ENCODE measurements around the gene DNAAF5. TPM values are rescaled to one million over a fixed set of nuclear protein-coding genes. Genes with fewer than 3 reads are reported as not detected.
"Not testable (repeated sequence)": the region's sequence is repeated elsewhere in the genome, so short reads cannot be mapped to it uniquely, and the experiment has no call there.

DNAAF5 gene
- total and polyA plus RNA-seq, 9 donors: 14.3 to 28.4 (median 26.2) TPM

DNA sequence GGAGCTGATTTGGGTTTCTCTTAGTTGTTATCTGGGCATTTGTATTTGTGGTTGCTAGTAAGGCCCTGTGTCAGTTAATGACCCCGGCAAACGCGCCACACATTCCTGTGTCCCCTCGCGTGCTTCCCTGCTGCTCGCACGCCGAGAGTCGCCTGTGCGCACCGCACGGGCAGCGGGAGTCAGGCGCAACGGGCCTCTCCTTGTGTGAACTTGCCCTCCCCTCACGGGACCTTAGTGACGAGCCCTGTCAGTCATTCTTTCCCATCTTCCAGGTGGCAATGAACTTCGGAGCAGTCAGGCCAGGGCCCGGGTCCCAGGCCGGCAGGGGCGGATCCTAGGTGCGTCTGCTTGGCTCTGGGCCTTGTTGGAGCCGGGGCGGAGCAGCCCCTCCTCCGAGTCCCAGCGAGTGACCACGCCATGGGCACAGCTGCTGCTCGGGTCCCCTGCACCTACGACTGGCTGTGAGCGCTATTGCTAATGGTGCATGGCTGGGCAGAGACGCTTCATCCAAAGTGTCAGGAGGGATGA, 13.0 kb downstream of the DNAAF5 start:
- H3K4me3 ChIP-seq (ENCODE audit: low read length): no peak overlapping the region
- WGBS (ENCODE audit: insufficient coverage): 93% methylated on average over 31 of the region's 31 CpGs
- peaks cover 3% of the 10 kb centered on the region for H3K9me3 ChIP-seq (replicated peaks; ENCODE audit: control insufficient read depth, low read depth, low read length)
- DNase-seq: no peak
- H3K4me1 ChIP-seq (ENCODE audit: control insufficient read depth, insufficient read depth, low read length): peaks cover 4% of the 10 kb centered on the region
- no peak overlapping the region for H3K27ac ChIP-seq (ENCODE audit: low read length)
- H3K36me3 ChIP-seq (ENCODE audit: control insufficient read depth, insufficient read depth, low read length): peaks cover 41% of the 10 kb centered on the region
- H3K27me3 ChIP-seq (ENCODE audit: control insufficient read depth, insufficient read depth, low read length): no peaks in the 10 kb centered on the region

DNA sequence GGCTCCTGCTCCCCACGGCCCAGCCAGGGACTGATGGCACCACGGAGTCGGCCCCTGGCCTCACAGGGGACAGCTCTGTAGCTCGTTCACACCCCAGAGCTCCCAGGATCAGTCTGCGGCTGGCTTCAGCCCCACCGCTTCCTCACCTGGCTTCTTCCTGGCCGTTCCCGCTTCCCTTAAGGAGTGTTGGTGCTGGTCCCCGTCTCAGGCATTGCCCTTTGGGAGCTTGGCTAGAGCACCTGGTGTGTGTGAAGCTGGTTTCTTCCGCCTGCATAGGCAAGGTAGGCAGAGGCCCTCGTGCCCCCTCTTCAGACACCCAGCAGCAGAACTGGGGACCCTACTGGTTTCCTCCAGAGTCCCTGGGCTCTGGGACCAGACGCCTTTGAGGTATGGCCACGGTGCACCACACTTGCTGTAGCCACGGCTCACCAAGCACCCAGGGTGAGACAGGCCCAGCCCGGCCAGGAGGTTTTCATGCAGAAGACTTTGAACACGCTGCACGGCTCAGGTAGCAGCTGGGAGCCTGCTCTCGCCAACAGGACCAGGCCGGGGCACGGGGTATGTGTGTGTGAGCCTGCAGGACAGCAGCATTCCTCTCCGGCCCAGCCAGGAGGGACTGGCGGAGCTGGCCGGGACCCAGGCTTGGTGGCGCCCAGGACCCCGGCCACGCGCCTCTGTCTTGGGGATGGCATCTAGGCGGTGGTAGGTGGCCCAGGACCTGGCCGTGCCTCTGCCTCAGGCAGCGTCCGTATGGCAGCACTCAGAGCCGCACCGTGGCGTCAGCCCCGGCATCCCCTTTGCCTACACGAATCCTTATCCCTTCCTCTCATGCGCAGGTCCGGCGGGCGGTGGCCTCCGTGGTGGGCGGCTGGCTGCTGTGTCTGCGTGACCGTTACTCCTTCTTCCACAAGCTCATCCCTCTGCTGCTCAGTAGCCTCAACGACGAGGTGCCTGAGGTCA, 13.8 kb downstream of the DNAAF5 start:
- peaks cover 46% of the 10 kb centered on the region for H3K36me3 ChIP-seq (ENCODE audit: control insufficient read depth, insufficient read depth, low read length)
- no peak overlapping the region for H3K4me3 ChIP-seq (ENCODE audit: low read length)
- no peak overlapping the region for H3K27ac ChIP-seq (ENCODE audit: low read length)
- 93% methylated on average over 33 of the region's 46 CpGs for WGBS (ENCODE audit: insufficient coverage)
- no peaks in the 10 kb centered on the region for H3K27me3 ChIP-seq (ENCODE audit: control insufficient read depth, insufficient read depth, low read length)
- H3K9me3 ChIP-seq (replicated peaks; ENCODE audit: control insufficient read depth, low read depth, low read length): peaks cover 1% of the 10 kb centered on the region
- H3K4me1 ChIP-seq (ENCODE audit: control insufficient read depth, insufficient read depth, low read length): peaks cover 4% of the 10 kb centered on the region
- DNase-seq: no peak

DNA sequence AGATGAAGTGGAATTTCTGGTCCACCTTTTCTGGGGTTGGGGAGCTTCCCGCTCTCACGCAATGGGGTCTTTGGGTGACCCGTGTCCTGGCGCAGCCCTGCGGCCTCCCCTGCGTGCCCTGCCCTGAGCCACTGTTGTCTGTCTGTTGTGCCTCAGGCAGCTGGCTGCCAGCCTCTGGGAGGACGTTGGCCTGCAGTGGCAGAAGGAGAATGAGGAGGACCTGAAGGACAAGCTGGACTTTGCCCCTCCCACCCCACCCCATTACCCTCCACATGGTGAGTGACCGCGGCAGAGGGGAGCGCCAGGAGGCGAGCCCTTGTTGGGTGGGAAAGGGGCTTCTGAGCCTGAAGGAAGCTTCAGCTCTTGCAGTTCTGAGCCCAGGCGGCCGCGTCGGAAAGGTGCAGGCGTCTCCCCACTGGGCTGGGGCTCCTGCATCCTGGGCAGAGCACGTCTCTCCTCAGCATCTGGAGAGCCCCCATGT, 14.7 kb downstream of the DNAAF5 start:
- Histone ChIP-seq H3K9me3 (replicated peaks; ENCODE audit: control insufficient read depth, low read depth, low read length) (no peaks in the 10 kb centered on the region), H3K4me1 (ENCODE audit: control insufficient read depth, insufficient read depth, low read length) (peaks cover 4% of the 10 kb centered on the region), H3K36me3 (ENCODE audit: control insufficient read depth, insufficient read depth, low read length) (peaks cover 51% of the 10 kb centered on the region), H3K4me3 (ENCODE audit: low read length) (no peak overlapping the region), H3K27ac (ENCODE audit: low read length) (no peak overlapping the region), H3K27me3 (ENCODE audit: control insufficient read depth, insufficient read depth, low read length) (no peaks in the 10 kb centered on the region)
- 95% methylated on average over 4 of the region's 17 CpGs for WGBS (ENCODE audit: insufficient coverage)
- no peak for DNase-seq

DNA sequence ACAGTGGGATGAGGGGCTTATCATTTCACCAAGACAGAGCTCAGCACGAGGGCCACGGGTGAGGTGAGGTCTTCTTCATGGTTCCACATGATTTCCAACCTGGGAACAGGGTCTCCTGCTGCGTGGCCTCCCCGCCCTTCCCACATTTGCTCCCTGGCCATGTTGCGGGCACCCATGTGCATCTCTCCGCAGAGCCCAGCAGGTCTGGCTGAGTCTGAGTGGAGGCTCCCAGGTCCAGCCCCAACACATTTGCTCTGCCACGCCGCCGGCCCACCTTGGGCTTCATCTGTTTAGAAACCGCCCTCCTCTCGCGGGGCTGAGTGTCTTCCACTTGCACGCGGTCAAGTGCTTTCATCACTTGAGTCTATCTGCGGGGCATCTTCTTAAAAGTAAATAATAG, 15.4 kb downstream of the DNAAF5 start:
- Histone ChIP-seq H3K4me1 (ENCODE audit: control insufficient read depth, insufficient read depth, low read length) (peaks cover 4% of the 10 kb centered on the region), H3K27ac (ENCODE audit: low read length) (no peak overlapping the region), H3K4me3 (ENCODE audit: low read length) (no peak overlapping the region), H3K9me3 (replicated peaks; ENCODE audit: control insufficient read depth, low read depth, low read length) (no peaks in the 10 kb centered on the region), H3K27me3 (ENCODE audit: control insufficient read depth, insufficient read depth, low read length) (no peaks in the 10 kb centered on the region), H3K36me3 (ENCODE audit: control insufficient read depth, insufficient read depth, low read length) (peaks cover 52% of the 10 kb centered on the region)
- DNase-seq: no peak
- 89% methylated on average over 15 of the region's 15 CpGs for WGBS (ENCODE audit: insufficient coverage)

DNA sequence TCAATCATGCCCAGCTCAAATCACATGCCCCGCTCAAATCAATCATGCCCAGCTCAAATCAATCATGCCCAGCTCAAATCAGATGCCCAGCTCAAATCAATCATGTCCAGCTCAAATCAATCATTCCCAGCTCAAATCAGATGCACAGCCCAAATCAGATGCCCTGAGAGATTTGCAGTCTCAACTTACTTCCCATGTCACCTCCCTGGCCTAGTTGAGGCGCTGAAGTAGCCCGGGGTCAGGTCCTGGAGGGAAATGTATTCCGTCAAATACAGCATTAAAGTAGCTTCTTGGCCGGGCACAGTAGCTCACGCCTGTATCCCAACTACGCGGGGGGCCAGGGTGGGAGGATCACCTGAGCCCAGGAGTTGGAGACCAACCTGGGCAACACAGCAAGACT, 16.3 kb downstream of the DNAAF5 start:
- Histone ChIP-seq H3K4me1 (ENCODE audit: control insufficient read depth, insufficient read depth, low read length) (peaks cover 4% of the 10 kb centered on the region), H3K27ac (ENCODE audit: low read length) (no peak overlapping the region), H3K27me3 (ENCODE audit: control insufficient read depth, insufficient read depth, low read length) (no peaks in the 10 kb centered on the region), H3K4me3 (ENCODE audit: low read length) (no peak overlapping the region), H3K9me3 (replicated peaks; ENCODE audit: control insufficient read depth, low read depth, low read length) (no peaks in the 10 kb centered on the region), H3K36me3 (ENCODE audit: control insufficient read depth, insufficient read depth, low read length) (peaks cover 56% of the 10 kb centered on the region)
- 100% methylated on average over 4 of the region's 8 CpGs for WGBS (ENCODE audit: insufficient coverage)
- DNase-seq: no peak

DNA sequence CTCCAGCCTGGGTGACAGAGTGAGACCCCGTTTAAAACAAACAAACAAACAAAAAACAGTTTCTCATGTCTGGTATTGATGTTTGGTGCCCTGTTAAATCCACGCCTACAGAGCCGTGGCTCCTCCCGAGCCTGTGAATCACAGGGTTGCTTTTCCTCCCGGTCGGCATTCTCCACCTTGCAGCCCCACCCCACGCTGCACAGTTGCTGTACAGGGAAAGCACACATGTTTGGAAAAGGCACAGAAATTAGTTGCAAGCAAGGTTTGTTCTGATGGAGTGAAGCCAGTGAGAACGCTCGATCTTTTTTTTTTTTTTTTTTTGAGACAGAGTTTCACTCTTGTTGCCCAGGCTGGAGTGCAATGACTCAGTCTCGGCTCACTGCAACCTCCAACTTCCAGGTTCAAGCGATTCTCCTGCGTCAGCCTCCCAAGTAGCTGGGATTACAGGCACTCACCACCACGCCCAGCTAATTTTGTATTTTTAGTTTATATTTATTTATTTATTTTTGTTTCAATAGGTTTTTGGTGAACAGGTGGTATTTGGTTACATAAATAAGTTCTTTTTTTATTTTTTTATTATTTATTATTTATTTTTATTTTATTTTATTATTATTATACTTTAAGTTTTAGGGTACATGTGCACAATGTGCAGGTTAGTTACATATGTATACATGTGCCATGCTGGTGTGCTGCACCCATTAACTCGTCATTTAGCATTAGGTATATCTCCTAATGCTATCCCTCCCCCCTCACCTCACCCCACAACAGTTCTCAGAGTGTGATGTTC, 17.0 kb downstream of the DNAAF5 start:
- not testable (repeated sequence) for H3K27ac ChIP-seq (ENCODE audit: low read length); H3K4me3 ChIP-seq (ENCODE audit: low read length); H3K9me3 ChIP-seq (replicated peaks; ENCODE audit: control insufficient read depth, low read depth, low read length); H3K27me3 ChIP-seq (ENCODE audit: control insufficient read depth, insufficient read depth, low read length); DNase-seq; H3K4me1 ChIP-seq (ENCODE audit: control insufficient read depth, insufficient read depth, low read length)
- 90% methylated on average over 3 of the region's 14 CpGs for WGBS (ENCODE audit: insufficient coverage)
- peaks cover 56% of the 10 kb centered on the region for H3K36me3 ChIP-seq (ENCODE audit: control insufficient read depth, insufficient read depth, low read length)

DNA sequence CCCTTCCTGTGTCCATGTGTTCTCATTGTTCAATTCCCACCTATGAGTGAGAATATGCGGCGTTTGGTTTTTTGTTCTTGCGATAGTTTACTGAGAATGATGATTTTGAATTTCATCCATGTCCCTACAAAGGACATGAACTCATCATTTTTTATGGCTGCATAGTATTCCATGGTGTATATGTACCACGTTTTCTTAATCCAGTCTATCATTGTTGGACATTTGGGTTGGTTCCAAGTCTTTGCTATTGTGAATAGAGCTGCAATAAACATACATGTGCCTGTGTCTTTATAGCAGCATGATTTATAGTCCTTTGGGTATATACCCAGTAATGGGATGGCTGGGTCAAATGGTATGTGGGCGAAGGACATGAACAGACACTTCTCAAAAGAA, 17.6 kb downstream of the DNAAF5 start:
- H3K4me3 ChIP-seq (ENCODE audit: low read length); H3K27ac ChIP-seq (ENCODE audit: low read length); H3K27me3 ChIP-seq (ENCODE audit: control insufficient read depth, insufficient read depth, low read length); H3K4me1 ChIP-seq (ENCODE audit: control insufficient read depth, insufficient read depth, low read length); H3K9me3 ChIP-seq (replicated peaks; ENCODE audit: control insufficient read depth, low read depth, low read length); DNase-seq: not testable (repeated sequence)
- peaks cover 56% of the 10 kb centered on the region for H3K36me3 ChIP-seq (ENCODE audit: control insufficient read depth, insufficient read depth, low read length)
- no CpG with 5 or more reads among the region's 5 CpGs for WGBS (ENCODE audit: insufficient coverage)

DNA sequence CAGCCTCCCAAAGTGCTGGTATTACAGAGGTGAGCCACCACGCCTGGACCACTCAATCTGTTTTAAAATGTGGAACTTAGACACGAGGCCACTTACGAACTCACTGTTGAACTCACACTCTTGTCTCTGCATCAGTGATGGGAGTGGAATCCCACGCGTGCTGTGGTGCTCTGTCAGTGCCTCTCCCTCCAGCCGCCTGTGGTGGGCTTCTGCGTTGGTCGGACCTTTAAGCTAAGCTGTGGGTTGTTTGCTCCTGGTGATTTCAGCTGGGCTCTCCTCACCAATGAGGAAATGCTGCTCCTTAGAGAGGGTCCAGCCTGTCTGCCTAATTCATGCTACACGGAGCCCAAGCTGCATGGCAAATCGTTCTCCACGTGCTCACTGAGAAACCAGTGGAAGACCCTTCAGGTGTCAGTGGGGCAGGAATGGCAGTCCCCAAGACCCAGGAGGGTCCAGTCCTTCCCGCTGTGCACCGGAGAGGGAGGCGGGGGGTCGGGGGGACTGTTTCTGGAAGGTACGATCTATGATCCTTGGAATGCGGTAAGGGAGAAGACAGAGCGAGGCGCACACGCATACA, 18.4 kb downstream of the DNAAF5 start:
- Histone ChIP-seq H3K4me1 (ENCODE audit: control insufficient read depth, insufficient read depth, low read length) (peaks cover 13% of the 10 kb centered on the region), H3K4me3 (ENCODE audit: low read length) (no peak overlapping the region), H3K27me3 (ENCODE audit: control insufficient read depth, insufficient read depth, low read length) (no peaks in the 10 kb centered on the region), H3K36me3 (ENCODE audit: control insufficient read depth, insufficient read depth, low read length) (peaks cover 50% of the 10 kb centered on the region), H3K9me3 (replicated peaks; ENCODE audit: control insufficient read depth, low read depth, low read length) (no peaks in the 10 kb centered on the region), H3K27ac (ENCODE audit: low read length) (no peak overlapping the region)
- no peak for DNase-seq
- 97% methylated on average over 16 of the region's 20 CpGs for WGBS (ENCODE audit: insufficient coverage)

DNA sequence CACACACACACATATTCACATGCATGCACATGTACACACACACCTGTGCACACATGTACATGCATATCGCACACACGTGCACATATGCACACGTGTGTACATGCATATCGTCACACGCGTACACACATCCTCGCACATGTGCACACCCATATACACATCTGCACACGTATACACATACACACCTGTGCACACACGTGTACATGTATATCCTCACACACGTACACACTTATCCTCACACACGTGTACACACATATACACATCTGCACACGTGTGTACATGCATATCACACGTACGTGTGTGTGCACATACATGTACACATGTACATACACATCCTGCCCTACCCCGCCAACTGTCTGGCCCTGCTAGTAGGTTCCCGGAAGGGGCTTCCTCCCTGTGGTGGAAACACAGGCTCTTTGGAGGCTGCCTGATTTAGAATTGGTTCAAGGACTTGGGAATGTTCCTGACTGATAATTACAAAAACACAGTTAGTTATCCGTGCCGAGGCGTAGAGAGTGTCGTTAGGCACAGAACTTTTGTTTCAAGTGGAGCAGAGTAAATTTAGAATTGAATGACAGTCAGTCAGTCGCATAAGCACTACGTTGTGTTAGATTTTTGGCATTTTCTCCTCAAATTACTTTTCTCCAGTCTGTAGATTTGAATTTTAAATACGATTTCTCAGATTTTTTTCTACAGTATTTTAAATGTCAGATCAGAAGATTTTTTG, 19.1 kb downstream of the DNAAF5 start:
- Histone ChIP-seq H3K27ac (ENCODE audit: low read length) (no peak overlapping the region), H3K27me3 (ENCODE audit: control insufficient read depth, insufficient read depth, low read length) (no peaks in the 10 kb centered on the region), H3K4me1 (ENCODE audit: control insufficient read depth, insufficient read depth, low read length) (peaks cover 14% of the 10 kb centered on the region), H3K36me3 (ENCODE audit: control insufficient read depth, insufficient read depth, low read length) (peaks cover 46% of the 10 kb centered on the region), H3K4me3 (ENCODE audit: low read length) (no peak overlapping the region), H3K9me3 (replicated peaks; ENCODE audit: control insufficient read depth, low read depth, low read length) (no peaks in the 10 kb centered on the region)
- WGBS (ENCODE audit: insufficient coverage): 97% methylated on average over 13 of the region's 23 CpGs
- no peak for DNase-seq
